Stimulated activated CD4-positive, alpha-beta T cell treated with anti-CD3 and anti-CD28 coated beads, Interleukin-2, amount 100 ng/mL, for 4 hours (primary cell): Measurements from ENCODE around the gene EML6.
"Not testable (repeated sequence)": the region's sequence is repeated elsewhere in the genome, so short reads cannot be mapped to it uniquely, and the experiment has no call there.

Experiments used
- DNase-seq: peaks from one replicate; pipeline ENCODE4 v3.0.0-alpha.2; 2020; ENCODE audit warnings: low read depth

The EML6 gene

DNA sequence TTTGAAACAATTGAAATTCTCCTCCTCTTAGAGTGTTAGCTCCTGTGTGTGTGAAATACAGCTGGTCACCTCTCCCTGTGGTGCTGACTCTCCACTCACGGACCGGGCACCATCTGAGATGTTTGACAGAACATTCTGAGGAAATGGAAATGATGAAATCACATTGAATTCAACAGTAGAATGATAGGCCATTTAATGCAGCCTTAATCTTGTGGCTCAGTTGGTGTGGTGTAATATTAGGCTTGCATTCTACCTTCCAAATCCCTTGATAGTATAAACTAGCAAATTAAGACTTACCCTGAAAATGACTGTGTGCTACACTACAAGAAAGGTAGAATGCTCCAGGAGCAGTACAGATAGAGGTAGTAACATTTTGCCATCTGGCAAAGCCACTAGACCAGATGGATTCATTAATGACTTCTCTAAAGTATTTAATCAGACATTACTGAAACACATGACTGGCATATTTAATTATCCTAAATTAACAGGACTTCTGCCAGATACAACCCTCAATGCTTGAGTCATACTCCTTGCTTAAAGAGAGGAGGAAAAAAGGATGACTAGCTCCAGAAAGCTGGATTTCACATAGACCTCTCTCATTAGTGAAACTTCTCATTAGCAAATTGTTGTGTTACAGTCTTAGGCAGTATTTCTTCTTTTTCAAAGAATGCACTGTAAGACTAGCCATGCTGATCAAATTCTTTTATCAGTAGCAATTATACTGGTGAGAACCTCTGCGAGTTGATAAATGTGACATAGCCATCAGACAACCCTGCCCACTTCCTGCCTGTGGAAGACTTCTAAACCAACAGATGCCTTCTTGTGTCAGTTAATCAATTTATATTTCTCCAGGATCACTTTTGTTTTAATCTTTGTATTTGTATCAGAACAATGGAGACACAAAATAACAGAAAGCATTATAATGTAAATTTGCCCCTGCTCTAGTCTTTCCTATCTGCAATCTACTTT is 80.6 kb downstream of the EML6 start:
- DNase-seq, result no peak

DNA sequence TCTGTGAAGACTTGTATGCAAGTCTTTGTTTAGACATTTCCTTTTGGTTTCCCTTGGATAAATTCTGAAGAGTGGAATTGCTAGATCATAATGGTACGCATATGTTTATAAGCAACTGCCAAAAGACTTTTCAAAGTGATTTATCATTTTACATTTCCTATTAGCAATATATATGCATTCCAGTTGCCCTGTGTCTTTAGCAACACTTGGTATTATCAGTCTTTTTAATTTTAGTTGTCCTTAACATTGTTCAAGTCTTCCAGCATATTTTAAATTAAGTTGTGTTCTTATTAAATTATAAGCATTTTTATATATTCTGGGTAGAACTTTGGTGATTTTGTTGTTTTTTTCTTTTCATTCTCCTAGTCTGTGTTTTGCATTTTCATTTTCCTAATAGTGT is 81.8 kb downstream of the EML6 start:
- no peak for DNase-seq

DNA sequence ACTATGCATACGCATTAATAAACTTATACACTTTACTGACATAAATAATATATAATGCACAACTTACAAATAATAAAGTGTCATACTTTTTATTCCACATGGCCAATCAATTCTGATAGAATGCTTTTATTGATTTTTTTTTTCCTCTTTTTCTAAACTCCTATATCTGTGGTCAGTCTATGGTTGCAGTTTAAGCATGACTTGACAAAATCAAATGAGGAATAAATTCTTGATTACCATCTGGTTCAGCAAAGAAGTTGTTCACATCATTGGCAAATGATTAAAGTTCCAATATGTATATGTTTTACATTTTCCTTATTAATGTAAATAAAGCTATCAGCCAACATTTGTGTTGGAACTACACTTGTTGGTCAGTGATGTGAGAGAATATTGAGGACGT is 83.5 kb downstream of the EML6 start:
- no peak for DNase-seq

- no peak for DNase-seq
Observed at GRCh38 chr2:54808661-54809060, 85.2 kb downstream of the EML6 start.

- no peak for DNase-seq
Observed at GRCh38 chr2:54809819-54810218, 86.4 kb downstream of the EML6 start.

DNA sequence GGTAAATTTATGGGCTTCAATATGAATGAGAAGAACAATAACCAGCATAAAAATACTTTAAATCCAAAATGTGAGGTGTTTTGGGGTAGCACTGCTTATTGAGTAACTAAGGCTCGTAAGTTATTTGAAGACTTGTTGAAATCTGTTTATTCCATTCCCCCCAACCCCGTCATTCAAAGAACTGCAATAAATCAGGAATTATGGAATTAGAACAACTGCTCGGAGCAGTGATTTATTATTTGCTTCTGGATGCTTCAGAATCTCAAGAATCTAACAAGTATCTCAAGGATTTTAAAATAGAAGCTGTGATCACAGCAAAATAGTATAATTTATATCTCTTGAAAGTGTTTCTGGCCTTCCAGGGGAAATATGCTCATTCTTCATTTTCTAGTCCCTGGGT is 86.8 kb downstream of the EML6 start:
- no peak for DNase-seq

DNA sequence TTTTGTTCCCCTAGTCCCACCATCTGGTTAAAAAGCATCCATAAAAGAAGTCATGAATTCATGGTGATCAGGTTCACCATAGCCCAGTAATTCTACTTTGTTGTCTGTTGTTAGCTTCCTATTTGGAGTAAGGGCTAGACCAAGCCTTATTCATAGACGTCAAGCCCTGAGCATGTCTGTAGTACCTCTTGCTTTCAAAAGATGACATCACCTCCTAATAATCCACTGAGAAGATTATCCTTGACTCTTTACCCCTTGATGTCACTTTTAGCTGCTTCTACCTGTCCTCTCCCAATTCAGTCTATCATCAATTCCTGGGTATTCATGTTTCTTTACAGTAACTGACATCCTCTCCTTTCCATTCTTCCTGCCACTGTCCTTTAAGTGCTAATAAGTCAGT is 90.1 kb downstream of the EML6 start:
- no peak for DNase-seq

- DNase-seq, result no peak
Observed at GRCh38 chr2:54814389-54815147, 91.1 kb downstream of the EML6 start.

DNA sequence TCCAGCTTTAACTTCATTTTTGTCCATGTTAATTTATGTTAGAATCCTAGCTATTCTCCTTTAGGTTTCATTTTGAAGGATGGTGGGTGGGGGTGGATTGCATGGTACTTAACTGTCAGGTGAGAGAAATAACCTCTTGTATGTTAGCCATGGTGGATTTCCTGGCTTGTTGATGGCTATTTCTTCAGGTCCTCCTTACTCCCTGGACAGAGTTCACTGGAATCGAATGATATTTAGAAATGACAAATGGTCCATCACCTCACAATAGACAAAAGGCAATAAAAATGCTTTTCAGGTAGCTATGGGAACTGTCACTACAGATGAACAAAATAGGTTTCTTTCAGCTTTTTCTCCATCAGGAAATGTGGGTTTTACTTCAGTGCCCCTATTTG is 91.7 kb downstream of the EML6 start:
- no peak for DNase-seq

GRCh38 chr2:54818226-54818625 is 94.8 kb downstream of the EML6 start:
- no peak for DNase-seq

- DNase-seq, result no peak
Observed at GRCh38 chr2:54820558-54820957, 97.1 kb downstream of the EML6 start.

GRCh38 chr2:54824567-54824966 is 101.1 kb downstream of the EML6 start:
- no peak for DNase-seq

DNA sequence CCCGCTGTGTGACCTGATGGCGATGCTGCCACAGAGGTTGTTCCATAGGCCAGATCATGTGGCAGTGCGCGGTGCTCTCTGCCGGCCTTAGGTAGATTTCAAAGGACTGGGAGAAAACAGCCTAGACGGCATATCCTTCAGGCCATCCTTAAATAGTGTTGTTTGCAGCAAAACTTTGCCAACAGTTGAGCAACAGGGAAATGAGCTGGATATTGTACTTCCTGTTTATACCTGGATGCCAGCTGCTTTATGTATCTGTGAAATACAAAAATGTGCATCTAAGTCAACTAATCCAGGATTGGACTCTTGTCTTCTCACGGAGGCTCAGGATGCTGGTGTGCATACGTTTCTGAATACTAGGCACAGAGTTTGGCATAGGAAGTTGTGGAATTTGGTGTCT is 107.1 kb downstream of the EML6 start:
- no peak for DNase-seq

- no peak for DNase-seq
Observed at GRCh38 chr2:54831480-54831879, 108.0 kb downstream of the EML6 start.

DNA sequence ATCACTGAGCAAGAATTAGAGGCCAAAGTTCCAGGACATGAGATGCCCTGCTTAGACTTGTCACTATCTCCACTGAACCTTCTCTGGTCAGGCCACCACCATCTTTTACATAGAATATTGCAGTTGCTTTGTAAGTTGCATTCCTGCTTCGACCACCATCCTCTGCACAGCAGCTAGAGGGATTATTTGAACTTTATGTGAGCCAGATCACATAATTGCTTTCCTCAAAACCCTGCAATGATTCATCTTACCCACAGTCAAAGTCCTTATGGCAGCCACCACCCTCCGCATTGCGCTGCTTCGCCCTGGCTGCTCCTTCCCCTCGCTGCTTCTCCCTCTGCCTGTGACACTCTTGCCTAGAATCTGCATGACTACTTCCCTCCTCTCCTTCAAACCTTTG is 111.3 kb downstream of the EML6 start:
- DNase-seq, result no peak

DNA sequence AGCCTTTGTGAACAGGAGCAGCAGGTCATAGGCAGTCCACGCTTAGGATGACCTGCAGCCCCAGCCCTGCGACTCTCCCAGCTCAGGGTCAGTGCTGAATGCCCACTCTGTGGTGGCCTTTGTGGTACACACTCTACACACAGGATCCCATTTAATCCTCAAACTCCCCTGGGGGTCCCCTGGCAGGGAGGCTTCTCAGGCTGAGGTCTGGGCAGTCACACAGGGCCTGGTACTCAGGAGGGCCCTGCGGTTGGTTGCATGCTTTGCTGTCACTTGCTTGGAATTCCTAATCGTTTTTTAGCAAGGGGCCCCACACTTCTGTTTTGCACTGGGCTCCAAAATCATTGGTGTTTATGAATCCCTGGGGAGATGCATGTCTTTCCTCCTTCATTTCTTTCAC is 113.0 kb downstream of the EML6 start:
- DNase-seq, result no peak

DNA sequence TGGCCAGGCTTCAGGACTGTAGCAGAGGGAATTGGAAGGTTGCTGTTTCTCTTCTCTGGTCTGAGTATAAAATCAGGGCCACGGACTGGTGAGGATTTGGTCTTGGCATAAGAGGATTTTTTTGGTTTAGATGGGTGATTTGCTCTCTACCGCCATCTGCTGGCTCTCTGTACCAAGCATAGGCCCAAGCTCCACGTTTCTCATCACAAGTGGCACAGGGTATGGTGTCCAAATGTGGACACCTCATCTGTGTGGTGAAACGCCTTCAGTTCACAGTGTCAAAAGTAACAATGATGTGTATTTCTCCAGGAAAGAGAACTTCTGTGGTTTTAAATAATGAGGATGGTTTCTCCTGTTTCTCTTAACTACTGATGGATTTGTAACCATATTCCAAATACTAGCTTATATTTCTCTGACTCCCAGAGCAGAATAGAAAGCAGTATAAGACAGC is 115.1 kb downstream of the EML6 start:
- peak; percentile 29 for DNase-seq

DNA sequence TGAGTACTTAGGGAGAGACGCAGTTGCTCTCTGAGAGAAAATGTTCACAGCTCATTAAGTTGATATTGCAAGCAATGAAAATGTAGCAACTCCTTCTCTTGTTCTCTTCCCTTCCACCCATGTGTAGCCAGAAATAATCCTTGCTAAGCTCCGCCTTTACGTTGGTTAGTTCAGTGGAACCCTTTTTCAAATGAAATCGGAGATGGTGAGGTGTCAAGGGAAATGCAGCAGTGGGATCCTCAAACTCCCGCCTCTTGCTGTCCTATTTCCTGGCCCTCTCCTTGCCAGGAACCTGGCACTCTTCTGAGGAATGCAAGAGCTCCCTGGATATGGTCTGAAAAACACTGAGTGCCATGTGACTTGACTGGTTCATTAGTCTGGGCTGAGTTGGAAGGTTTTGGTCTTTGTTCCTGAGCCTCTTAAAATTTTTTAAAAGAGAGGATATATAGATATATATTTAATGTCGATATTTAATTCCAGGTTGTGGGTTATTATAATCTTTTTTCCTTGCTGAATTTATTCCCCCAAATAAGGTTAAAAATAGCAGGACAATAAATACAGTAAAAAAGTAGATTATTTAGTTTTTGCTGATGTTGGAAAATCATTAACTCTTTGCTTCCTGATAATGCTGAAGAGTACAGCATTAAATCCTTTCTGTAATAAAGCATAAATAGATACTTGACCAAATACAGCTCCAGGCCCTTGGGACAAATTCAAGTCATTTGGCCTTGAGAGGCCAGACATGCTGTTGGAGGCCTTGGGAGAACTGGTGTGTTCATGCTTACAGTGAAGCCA is 116.2 kb downstream of the EML6 start:
- no peak for DNase-seq

DNA sequence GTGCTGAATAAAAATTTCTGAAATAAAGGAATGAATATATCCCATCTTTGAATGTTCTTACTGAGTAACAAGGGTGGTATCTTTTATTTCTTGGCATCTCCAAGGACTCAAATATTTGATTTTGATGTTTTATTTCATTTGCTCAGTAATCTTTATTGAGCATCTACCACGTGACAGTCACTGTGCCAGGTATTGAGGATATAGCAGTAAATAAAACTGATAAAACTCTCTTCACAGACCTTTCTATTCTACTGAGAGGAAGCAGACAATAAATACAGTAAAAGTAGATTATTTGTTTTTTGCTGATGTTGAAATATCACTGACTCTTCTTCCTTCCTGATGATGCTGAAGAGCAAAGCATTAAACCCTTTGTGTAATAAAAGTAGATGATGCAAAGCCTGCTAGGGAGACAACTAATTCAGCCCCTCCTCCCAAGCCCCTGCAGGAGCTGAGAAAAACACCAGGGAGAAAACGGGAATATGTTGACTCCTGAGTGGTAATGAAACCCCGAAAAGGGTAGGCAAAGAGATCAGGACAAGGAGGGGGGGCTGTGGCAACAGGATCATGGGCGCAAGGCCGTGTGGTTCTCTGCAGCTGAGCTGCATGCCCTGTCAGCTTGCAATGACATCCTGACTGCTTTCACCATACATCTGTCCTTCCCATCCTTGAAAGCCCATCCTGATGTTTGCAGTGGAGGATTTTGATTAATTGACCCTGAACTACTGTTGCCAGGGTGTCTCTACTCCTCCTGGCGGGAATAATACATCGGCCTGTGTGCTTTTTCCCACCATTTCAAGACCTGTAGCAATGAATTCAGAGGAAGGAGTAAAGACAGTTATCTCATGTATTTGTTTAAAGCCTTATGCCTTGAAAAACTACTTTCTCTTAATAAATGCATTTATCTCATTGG is 117.4 kb downstream of the EML6 start:
- DNase-seq, result no peak

DNA sequence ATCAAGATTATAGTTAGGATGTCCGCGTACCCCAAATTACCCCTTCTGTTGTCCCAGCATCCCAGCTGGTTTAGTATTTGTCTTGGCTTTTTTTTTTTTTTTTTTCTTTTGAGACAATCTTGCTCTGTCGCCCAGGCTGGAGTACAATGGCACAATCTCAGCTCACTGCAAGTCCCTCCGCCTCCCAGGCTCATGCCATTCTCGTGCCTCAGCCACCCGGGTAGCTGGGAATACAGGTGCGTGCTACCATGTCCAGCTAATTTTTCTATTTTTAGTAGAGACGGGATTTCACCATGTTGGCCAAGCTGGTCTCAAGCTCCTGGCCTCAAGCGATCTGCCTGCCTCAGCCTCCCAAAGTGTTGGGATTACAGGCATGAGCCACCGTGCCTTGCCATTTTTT is 118.0 kb downstream of the EML6 start:
- DNase-seq, result not testable (repeated sequence)

GRCh38 chr2:54845094-54845493 is 121.6 kb downstream of the EML6 start:
- DNase-seq, result no peak
